ENCODE results near the gene HOXB5. TPM values are rescaled to one million over a fixed set of nuclear protein-coding genes. Genes with fewer than 3 reads are reported as not detected.

Gene HOXB5
- total and polyA plus RNA-seq, 10 of the 15 experiments (the other 5 are each of a cell fraction or from before 2014, with no cell fraction given) = not detected

GRCh38 chr17:48611213-48611612 lies 17.6 kb upstream of the HOXB5 start:
- H3K36me3 ChIP-seq (ENCODE audit: control insufficient read depth in 2 of 2, insufficient read depth in 2 of 2, low read length in 1 of 2) = no peaks in the 10 kb centered on the region; a peak in 1 of 4 replicates
- H3K79me2 ChIP-seq (ENCODE audit: control insufficient read depth, insufficient read depth, low read length) = no peaks in the 10 kb centered on the region
- WGBS (ENCODE audit: insufficient coverage, insufficient replicate concordance, low lambda C conversion rate, missing lambda C conversion rate) = 2% methylated on average over 17 of the region's 22 CpGs
- peaks cover 8 to 14% of the 10 kb centered on the region in 2 experiments; a peak in 3 of 4 replicates for H3K27me3 ChIP-seq (replicated peaks in 1 of 2; ENCODE audit: control insufficient read depth in 2 of 2, insufficient read depth in 2 of 2, low read length in 1 of 2)
- H3K27ac ChIP-seq (ENCODE audit: control insufficient read depth, insufficient read depth) = peak overlapping the region; percentile 1; the same call in 1 of the 2 replicates
- peak overlapping the region; percentile 76 for H3K9ac ChIP-seq (ENCODE audit: control insufficient read depth, insufficient read depth, low read length)
- intact Hi-C loops (cut with micrococcal nuclease; ENCODE audit: unreplicated experiment) = no loop called here
- ChIA-PET RAD21 (ENCODE audit: unreplicated experiment) (no interaction called here), CTCF (no interaction called here), POLR2A (no interaction called here), SMC1A (ENCODE audit: uncharacterized antibody, unreplicated experiment) (no interaction called here)
- BruUV-seq (replicated peaks) = no TSS peak
- peak overlapping the region; percentile 86 for H3K4me3 ChIP-seq
- DNase-seq (ENCODE audit: low read depth, low spot score) = no peak
- in situ Hi-C loops (cut with MboI) = no loop called here
- H4K20me1 ChIP-seq (ENCODE audit: control insufficient read depth, insufficient read depth) = no peaks in the 10 kb centered on the region
- peak overlapping the region; percentile 91 for H3K4me2 ChIP-seq (ENCODE audit: control insufficient read depth, insufficient read depth)
- peak overlapping the region; percentile 96 for H2AFZ ChIP-seq (ENCODE audit: control insufficient read depth, low read depth, low read length)
- no peak for FAIRE-seq
- no peaks in the 10 kb centered on the region for H3K9me3 ChIP-seq (replicated peaks; ENCODE audit: control insufficient read depth, insufficient read depth, low read length)
- H3K4me1 ChIP-seq (ENCODE audit: control insufficient read depth, insufficient read depth, low read length) = peaks cover 11% of the 10 kb centered on the region
- ATAC-seq = peak; percentile 41
- no peak for TF ChIP-seq WRNIP1 (IDR thresholded peaks at IDR 0.05; ENCODE audit: borderline replicate concordance, low read depth, low read length)
- no peak for TF ChIP-seq ZBTB11 (CRISPR knock-in tag; IDR thresholded peaks at IDR 0.05)
- no peak for TF ChIP-seq MYC (IDR thresholded peaks at IDR 0.05; ENCODE audit: insufficient read depth, insufficient read length, insufficient replicate concordance, low read length, severe bottlenecking)
- TF ChIP-seq NR2F1 (conservative IDR thresholded peaks at IDR 0.05) = no peak
- no peak for TF ChIP-seq JUND (IDR thresholded peaks at IDR 0.05; ENCODE audit: low read depth, low read length)
- no peak for TF ChIP-seq KAT2A (conservative IDR thresholded peaks at IDR 0.05; ENCODE audit: control insufficient read depth, low read depth, low read length)

All from GM12878 (cell line).